HCT116 (cell line): ENCODE data around the gene MMP28.

Experiments used
- TF ChIP-seq, protein P1 (sequence below): IDR thresholded peaks from 2 replicates; pipeline ENCODE4 v1.6.1; 2012
- TF ChIP-seq, protein P2 (sequence below), 3 experiments: fragments of 200-600 bp in 1 of 3; sonication (generic) in 1 of 3; IDR thresholded peaks in 2 of 3; conservative IDR thresholded peaks in 1 of 3; 2 replicates each; pipeline ENCODE4 v1.5.1; 2012 to 2017; ENCODE audit warnings: low read depth in 2 of 3, low read length in 2 of 3, antibody characterized with exemption in 1 of 3, borderline replicate concordance in 1 of 3, control low read depth in 1 of 3, mild to moderate bottlenecking in 1 of 3, mixed read lengths in 1 of 3, mixed run types in 1 of 3, moderate library complexity in 1 of 3; ENCODE audit not compliant: insufficient read depth in 1 of 3

- TF ChIP-seq, protein P1, sequence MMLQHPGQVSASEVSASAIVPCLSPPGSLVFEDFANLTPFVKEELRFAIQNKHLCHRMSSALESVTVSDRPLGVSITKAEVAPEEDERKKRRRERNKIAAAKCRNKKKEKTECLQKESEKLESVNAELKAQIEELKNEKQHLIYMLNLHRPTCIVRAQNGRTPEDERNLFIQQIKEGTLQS: no peak
- TF ChIP-seq, protein P2, sequence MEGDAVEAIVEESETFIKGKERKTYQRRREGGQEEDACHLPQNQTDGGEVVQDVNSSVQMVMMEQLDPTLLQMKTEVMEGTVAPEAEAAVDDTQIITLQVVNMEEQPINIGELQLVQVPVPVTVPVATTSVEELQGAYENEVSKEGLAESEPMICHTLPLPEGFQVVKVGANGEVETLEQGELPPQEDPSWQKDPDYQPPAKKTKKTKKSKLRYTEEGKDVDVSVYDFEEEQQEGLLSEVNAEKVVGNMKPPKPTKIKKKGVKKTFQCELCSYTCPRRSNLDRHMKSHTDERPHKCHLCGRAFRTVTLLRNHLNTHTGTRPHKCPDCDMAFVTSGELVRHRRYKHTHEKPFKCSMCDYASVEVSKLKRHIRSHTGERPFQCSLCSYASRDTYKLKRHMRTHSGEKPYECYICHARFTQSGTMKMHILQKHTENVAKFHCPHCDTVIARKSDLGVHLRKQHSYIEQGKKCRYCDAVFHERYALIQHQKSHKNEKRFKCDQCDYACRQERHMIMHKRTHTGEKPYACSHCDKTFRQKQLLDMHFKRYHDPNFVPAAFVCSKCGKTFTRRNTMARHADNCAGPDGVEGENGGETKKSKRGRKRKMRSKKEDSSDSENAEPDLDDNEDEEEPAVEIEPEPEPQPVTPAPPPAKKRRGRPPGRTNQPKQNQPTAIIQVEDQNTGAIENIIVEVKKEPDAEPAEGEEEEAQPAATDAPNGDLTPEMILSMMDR (IDR thresholded peaks at IDR 0.05 in 2 of 3, conservative IDR thresholded peaks at IDR 0.05 in 1 of 3; ENCODE audit: borderline replicate concordance in 1 of 3, insufficient read depth in 1 of 3, low read depth in 2 of 3, low read length in 2 of 3): no peak
Observed at GRCh38 chr17:35811759-35812158, 16.3 kb upstream of the MMP28 start.
